Pons (tissue), 1 donor: Measurements from ENCODE around the gene GAS6.
"Not testable (repeated sequence)": the region's sequence is repeated elsewhere in the genome, so short reads cannot be mapped to it uniquely, and the experiment has no call there.

Experiments
- DNase-seq: peaks from one replicate; pipeline ENCODE4 v3.0.0-alpha.2; 2016; ENCODE audit warnings: low spot score

Gene GAS6

GRCh38 chr13:113806104-113806471 lies 57.8 kb downstream of the GAS6 start:
- no peak for DNase-seq

DNA sequence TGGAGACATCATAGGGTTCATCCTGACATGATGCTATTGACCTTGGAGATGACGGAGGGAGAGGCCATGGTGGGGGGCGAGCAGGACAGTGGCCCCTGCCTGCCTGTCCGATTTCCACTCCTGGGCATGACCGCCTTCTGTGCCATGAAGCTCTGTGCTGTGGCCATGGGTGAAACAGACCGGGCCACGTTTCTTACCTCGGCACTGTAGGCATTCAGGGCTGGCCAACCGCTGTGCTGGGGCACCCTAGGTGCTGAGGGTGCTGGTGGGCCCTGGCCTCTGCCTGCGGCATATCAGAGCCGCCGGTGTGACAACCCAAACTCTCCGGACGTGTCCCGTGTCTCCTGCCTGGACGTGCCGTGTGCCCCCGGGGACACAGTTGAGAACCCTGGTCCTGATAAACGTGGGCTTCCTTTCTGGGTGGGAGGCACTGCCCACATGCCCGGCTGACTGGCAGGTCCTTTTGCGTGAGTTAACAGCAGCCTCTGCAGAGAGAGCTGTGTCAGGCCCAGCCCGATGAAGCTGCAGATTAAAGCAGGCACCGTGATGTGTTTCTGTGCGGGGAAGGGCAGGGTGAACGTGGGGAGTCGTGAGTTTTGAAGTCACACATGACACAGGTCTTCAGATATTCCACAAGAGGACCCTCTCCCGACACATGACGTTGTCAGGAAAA lies 58.3 kb downstream of the GAS6 start:
- DNase-seq, result no peak

DNA sequence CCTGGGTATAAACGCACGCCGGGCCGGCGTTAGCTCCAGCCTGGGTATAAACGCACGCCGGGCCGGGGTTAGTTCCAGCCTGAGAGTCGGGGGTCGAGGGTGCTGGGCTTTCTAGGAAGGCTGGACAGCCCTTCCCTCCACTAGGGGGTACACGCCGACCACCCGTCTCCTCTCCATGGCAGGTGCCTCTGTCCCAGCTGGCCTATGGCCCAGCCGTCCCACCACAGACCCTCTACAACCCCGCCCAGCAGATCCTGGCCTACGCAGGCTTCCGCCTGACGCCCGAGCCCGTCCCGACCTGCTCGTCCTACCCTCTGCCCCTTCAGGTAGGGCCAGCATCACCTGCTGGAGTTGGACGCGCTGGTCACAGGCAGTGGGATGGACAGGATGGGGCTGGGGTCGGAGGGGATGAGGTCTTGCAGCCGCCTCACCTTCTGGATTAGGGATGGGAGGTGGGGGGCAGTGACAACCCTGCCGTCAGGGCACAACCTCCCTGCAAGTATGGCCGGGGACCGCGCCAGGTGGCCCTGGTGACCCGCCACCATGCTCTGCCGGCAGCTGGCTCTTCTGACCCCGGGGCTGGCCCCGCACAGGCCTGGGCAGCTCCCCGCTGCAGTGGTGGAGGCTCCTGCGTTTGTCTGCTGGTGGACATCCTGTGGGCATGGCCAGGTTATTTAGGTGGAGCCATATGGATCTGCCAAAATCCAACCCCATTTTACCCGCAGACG lies 59.0 kb downstream of the GAS6 start:
- no peak for DNase-seq

- DNase-seq, result no peak
Observed at GRCh38 chr13:113804017-113804702, 59.7 kb downstream of the GAS6 start.

DNA sequence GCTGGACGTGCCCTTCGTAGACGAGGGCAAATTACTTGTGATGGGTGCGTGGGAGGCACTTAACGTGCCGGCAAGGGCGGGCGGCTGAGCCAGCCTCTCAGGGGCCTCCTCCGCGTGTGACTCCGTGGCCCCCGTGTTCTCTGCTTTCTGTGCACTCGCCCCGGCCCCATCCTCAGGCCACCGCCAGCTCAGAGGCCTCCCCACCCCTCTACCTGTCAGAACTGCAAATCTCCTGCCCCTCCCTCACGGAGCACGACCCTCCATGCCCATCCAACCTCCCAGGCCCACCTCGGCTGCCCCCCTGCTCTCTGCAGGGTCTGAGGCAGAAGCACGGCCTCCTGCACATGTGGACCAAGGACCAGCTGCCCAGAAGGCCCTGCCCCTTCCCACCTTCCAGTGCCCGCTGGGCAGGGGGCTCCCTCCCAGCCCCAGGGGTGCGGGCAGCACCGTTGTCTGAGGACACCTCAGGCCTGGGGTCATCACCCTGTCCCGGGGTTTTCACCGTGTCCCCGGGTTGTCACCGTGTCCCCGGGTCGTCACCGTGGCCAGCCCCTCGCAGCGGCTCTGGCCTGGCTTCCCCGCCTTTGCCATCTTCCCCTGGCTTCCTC lies 60.4 kb downstream of the GAS6 start:
- no peak for DNase-seq

DNA sequence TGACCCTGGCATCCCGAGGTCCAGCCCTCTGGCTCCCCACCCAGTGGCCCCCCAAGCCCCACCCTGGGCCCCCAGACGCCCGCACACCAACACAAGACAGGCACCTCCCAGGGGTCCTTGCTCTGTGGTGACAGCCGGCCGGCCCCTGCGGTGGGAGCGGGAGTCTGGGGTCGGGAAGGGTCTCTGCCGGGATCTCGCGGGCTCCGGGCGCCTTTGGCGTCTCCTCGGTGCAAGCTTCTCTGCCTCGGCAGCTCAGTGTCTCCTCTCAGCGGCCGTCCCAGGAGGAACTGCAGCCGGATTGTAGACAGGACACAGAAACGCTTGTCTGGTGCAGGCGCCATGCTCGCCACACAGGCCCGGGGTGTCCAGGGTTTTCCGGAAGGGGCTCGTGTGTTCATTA lies 61.1 kb downstream of the GAS6 start:
- no peak for DNase-seq

DNA sequence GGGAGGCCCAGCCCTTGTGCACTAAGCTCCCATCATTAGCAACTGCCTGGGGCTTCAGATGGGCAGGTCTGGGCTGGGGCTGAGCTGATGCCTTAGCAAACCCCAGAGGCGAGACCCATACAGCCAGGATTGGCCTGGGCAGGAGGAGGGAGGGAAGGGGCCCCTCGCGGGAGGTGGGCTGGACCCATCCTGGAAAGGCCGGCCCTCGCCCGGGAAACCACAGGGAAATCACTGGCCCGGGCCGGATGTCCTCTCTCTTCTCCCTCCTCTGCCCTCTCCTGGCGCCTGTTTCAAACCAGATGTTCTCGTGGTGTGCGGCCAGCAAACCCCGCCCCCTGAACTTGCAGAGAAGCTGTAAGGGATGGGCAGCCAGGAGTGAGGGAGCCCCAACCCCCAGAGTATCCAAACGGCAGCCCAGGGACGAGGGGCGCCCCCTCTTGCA lies 61.8 kb downstream of the GAS6 start:
- no peak for DNase-seq

GRCh38 chr13:113801289-113801961 lies 62.5 kb downstream of the GAS6 start:
- DNase-seq, result no peak

DNA sequence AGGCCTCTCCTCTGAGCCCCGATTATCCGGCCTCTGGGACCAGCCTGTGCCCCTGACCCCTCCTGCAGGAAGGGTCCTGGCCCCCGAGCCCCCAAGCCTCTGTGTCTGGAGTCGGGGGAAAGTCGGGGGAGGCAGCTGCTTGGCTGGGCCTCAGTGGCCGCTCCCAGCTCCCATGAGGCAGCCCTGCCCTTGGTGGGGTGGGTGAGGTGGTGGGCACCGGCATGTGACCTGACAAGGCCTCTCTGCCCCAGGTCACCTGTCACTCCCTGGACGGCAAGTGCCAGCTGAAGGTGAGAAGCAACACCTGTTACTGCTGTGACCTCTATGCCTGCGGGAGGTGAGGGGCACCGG lies 63.3 kb downstream of the GAS6 start:
- no peak for DNase-seq

GRCh38 chr13:113798200-113798811 lies 65.6 kb downstream of the GAS6 start:
- DNase-seq, result no peak

DNA sequence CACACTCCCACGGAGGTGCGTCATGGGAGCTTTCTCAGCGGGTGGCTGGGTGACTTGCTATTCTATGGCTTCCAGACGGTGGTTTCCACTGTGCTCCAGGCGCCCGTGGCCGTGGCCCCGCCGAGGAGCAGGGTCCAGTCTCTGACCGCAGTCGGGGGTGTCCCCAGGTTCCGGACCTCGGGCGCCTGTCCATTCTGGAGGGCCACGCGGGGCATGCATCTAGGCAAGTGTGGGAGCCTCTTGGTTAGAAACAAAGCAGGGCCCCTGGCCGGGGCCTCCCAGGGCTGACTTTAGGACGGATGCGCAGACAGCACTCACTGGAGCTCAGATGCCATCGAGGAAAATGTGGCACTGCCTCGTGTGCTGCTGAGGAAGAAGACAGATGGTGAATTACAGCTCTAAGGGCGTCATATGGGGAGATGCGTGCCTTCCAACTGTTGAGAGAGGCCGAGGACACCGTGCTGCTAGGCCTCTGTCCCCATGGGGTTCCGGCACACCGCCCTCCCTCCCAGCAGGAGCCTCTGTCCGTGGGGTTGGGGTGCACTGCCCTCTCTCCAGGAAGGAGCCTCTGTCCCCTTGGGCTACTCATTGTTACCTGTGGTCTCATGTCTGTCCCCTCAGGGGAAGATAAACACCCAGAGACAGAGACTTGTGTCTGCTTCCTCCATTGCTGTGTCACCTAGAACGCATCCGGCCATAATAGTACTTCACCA lies 66.8 kb downstream of the GAS6 start:
- no peak for DNase-seq

- no peak for DNase-seq
Observed at GRCh38 chr13:113796211-113796963, 67.5 kb downstream of the GAS6 start.

GRCh38 chr13:113795362-113795761 lies 68.5 kb downstream of the GAS6 start:
- not testable (repeated sequence) for DNase-seq

DNA sequence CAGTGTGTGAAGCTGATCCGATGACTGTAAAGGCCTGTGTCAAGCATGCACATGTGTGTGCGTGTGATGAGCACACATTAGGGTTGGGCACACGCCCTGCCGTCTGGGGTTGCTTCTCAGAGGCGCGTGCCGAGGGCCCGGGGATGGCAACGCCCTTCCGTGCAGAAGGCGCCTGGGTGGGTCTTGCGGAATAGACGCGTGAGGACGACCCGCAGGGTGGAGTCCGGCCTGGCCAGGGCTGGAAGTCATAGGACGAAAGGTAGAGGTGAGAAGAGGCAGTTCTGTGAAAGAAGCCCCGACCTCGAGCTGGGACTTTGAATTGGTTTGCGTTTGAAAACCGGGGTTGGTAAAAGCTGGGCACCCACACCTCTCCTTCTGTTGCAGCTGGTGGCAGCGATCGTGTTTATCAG lies 69.1 kb downstream of the GAS6 start:
- DNase-seq, result no peak

DNA sequence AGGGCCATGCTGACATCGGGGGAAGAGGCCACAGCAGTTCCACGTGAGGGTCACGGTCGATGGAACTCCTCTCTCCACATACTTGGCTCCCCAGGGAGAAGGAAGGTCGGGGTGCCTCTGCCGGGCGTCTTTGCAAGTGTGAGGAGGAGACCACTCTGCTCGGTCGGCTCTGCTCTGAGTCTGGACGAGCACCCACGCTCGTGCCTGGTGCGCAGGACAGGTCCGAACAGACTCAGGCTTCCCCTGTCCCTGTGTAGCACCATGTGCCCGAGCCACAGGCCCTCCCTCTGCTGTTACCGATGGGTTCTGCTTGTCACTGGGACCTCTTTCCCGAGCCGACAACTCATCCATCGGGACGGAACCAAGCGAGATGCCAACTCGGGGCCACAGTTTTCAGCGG lies 69.8 kb downstream of the GAS6 start:
- DNase-seq, result no peak

- no peak for DNase-seq
Observed at GRCh38 chr13:113793718-113794085, 70.2 kb downstream of the GAS6 start.

- DNase-seq, result no peak
Observed at GRCh38 chr13:113792886-113793717, 70.8 kb downstream of the GAS6 start.

DNA sequence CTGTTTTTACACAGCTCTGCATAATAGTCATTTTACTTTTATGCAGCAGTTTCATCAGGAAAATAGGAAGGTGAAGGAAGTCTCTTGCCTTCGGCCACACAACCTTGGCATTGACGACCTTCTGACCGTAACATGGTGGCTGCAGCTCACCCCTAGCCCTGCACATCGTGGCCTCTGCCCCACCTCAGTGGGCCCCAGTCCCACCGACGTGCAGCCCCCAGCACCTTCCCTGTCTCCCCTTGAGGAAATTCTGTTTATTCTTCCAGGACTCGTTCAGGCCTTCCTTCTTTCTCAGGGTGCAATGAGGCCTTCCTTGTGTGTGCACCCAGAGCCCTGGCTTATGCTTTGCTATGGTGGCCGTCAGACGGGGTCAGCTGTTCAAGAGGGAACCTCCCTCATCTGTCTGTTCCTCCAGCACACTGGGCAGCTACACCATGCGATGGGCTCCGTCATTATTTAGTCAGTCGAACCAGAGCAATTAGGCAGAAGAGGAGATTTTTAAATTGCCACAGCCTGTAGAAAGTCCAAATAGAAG lies 71.6 kb downstream of the GAS6 start:
- no peak for DNase-seq

- DNase-seq, result no peak
Observed at GRCh38 chr13:113791761-113792160, 72.1 kb downstream of the GAS6 start.
